DMS79 treated with DMSO at 0.1 percent for 48 hours (cell line): ENCODE results near the gene SAFB.
"Not testable (repeated sequence)": the region's sequence is repeated elsewhere in the genome, so short reads cannot be mapped to it uniquely, and the experiment has no call there.

Experiments
- DNase-seq: peaks from one replicate; lab custom pipeline; 2025; lab: John Stamatoyannopoulos, UW

Gene SAFB

GRCh38 chr19:5686326-5686646 is 63.4 kb downstream of the SAFB start:
- DNase-seq, result no peak

- DNase-seq, result no peak
These were observed 63.9 kb downstream of the SAFB start for GRCh38 chr19:5686647-5687359.

DNA sequence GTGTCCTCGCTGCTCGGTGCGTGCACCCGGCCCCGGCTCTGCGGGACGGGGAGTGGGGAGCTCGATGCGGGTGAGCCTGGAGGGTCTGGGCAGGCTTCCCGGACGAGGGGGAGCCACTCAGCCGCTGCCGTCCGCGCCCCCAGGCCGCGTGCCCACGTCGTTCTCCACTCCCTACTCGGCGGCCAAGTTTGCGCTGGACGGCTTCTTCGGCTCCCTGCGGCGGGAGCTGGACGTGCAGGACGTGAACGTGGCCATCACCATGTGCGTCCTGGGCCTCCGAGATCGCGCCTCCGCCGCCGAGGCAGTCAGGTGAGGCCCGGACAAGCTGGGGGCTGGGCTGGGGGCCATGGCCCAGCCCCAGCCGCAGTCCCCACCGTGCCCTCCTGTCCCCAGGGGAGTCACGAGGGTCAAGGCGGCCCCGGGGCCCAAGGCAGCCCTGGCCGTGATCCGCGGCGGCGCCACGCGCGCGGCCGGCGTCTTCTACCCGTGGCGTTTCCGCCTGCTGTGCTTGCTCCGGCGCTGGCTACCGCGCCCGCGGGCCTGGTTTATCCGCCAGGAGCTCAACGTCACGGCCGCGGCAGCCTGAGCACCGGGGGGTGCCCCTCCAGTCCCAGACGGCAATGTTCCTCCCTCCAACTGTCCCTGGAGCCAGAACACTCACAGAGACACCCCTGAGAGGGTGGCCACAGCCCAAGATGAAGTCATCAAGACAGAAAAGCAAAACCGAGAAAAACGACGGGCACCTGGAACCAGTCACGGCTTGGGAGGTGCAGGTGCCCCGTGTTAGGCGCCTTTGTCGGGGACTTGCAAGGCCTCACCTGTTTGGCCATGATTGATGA is 64.7 kb downstream of the SAFB start:
- DNase-seq, result no peak

GRCh38 chr19:5688262-5688881 is 65.5 kb downstream of the SAFB start:
- not testable (repeated sequence) for DNase-seq

DNA sequence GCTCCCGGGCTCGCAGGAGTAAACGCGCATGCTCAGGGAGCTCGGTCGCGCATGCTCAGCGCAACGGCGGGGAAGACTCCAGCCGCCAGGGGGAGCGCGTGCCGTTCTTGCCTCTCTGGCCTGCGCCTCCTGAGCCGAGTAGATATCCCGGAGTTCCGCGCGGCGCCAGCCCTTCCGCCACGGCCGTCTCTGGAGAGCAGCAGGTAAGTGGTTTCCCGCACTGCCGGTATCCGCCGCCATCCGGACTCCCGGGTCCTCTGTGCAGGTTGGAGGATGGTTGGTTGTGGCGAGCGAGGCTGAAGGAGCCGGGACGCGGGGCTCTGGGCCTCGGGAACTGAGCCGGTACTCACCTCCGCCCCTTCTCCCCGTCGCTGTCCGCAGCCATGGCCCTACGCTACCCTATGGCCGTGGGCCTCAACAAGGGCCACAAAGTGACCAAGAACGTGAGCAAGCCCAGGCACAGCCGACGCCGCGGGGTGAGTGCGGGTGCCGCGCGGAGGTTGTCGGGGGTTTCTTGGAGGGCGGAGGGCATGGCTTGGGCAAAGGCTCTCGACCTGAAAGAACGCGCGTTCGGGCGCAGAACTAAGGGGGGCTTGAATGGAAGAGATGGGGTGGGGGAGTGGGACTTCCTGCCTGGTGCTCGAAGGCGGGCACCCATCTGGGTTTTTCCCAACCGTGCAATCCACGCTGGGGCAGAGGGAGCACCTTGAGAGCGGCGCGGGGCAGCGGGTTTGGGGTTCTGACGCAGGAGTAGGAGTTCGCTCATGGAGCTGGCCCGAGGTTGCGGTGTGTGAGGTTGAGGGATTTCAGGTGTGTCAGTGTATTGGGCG is 67.5 kb downstream of the SAFB start, which contains the start of gene RPL36:
TSS of gene RPL36 (plus strand) at position 171 of the 830 bp plus-strand sequence. CDS start at position 384, 213 bp downstream.
- DNase-seq, result peak; percentile 94

DNA sequence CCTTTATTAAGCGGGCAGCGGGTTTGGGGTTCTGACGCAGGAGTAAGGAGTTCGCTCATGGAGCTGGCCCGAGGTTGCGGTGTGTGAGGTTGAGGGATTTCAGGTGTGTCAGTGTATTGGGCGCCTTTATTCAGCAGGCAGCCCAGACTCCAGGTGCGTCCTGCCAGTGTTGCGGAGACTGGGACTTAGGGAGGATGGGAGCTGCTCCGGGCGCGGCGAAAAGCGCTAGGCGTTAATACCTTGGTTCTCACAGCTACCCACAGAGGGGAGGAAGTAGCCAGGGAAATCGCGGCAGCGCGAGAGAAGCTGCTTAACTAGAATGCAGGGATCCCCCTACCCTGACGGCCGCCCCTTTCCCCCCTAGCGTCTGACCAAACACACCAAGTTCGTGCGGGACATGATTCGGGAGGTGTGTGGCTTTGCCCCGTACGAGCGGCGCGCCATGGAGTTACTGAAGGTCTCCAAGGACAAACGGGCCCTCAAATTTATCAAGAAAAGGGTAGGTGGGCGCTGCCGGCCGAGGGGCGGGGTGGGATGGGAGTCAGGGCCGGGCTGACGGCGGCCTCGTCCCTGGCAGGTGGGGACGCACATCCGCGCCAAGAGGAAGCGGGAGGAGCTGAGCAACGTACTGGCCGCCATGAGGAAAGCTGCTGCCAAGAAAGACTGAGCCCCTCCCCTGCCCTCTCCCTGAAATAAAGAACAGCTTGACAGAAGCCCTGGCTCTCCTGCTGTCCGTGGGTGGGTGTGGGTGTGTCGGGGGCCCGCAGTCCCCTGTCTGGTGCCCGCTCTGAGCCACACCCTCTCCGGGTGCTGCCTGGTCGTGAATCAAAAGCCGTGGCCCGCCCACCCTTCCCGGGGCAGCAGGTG is 68.3 kb downstream of the SAFB start:
- DNase-seq, result peak; percentile 14

DNA sequence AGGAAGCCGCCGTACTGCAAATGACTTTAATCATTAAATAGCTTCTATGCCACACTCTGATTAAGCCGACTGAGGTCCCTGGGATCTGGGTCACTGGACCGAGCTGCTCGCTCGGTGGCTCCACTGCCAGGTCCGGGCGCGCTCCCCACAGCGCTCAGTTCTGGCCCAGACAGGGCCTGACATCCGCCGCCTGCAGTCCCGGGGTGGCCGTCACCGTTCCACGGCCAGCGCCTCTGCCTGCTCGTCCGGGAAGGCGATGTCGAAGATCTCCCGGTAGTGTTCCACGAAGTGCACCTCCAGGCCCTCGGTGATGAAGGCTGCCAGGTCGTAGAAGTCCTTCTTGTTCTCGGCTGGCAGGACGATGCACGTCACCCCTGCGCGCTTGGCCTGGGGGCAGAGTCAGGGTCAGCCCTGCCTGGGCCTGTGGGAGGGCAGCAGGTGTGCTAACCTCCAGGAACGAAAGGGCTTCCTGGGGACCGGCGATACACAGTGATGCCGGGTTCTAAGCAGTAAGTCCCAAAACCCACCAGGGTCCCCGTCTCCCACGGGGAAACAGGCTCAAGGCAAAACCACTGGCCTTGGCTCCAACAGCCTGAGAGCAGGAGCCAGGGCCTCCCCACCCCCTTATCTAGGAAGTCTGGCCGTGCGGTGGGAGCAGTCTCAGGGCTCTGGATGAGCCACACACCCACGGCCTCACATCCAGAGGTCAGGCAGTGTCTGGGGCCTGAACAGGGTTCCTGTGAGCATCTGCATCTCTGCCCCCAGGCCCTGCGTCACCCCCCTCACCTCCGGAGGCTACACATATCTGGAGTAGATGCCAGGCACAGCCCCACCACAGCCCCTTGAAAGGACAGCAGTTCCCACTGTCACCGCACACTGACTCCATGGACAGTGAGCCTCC is 69.2 kb downstream of the SAFB start:
- DNase-seq, result no peak

GRCh38 chr19:5692723-5693194 is 69.9 kb downstream of the SAFB start:
- DNase-seq, result no peak

DNA sequence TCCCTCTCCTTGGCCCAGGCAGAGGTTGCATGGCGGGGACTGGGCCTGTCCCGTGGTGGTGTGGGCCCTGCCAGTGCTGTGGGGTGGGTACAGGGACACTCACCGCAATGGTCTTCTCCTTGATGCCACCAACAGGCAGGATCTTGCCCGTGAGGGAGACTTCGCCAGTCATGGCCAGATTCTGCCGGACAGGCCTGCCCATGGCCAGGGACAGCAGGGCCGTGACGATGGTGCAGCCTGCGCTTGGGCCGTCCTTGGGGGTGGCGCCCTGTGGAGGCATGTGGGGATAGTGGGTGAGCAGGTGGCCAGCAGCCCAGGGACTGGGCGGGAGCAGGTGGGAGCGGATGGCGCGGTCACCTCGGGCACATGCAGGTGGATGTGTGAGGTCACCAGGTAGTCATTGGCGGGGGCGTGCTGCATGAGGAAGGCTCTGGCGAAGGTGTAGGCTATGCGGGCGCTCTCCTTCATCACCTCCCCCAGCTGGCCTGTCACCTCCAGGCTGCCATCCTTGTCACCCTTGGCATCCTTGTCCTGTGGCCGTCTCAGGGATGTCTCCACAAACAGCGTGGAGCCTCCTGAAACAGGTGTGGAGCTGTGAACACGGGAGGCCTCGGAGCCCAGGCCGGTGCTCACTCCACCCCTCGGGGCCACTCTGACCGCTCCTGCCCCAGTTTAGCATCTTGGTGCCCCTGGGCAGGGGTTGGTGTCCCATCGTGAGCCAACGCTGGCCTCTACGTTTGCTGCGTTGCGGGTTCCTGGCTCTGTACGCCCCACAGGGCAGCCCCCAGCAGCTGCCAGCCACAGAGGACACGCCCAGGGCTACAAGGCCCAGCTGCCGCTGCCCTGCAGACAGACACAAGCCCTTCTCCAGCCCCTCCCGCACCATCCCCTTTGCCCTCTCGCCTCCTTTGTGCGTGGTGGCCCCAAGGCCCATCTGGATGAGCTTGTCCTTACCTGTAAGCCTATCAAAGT is 70.6 kb downstream of the SAFB start:
- DNase-seq, result no peak

GRCh38 chr19:5694167-5694955 is 71.5 kb downstream of the SAFB start:
- no peak for DNase-seq

DNA sequence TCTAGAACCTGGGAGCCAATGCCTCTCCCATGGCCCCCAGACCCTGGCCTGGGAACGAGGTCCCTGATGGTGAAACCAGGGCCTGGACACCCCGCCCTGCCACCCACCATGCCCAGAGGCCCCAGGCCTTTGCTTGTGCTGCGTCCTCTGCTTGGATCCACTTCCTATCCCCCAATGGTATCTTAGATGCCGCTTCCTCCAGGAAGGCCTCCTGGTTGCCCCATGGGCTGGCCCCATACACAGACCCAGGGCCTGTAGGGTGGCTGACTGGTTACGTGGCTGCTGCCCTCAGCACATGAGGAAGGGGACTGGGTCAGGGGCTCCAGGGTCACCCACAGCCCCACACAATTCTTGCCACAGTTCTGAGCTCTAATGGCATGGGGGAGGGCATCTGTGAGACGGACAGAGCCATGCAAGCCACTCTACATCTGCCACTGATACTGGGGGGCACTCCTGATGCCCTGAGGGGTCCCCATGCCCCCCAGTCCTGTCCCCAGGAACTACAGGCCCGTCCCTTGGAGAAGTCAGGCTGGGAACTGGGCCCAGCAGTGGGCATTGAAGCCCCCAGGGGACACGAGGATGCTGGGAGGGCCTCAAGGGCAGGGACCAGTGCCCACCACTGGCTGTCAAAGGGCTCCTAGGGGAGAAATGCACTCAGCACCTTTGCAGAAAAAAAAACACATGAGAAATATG is 72.2 kb downstream of the SAFB start:
- DNase-seq, result no peak

DNA sequence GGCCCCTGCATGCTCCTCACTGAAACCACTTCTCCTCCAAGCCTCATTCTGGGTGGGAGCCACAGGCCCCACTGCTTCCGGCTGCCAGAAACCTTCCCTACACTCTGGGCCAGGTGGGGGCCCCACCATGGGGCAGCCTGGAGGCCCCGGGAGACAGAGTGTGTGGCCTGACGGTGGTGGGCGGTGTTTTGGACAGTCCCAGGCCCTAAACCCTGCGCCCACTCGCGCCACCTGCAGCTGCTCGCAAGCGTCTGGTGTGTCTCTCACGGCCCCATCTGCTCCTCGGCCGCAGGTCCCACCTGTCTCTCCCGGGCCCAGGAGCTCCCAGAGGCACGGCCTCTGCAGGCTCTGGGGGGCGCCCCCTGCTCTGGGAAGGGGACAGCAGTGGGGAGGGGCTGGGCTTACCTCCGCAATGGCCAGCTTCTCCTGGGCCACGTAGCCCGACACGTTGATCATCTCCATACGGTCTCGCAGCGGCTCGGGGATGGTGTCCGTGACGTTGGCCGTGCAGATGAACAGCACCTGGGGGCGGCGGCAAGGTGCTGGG is 72.8 kb downstream of the SAFB start:
- DNase-seq, result no peak

GRCh38 chr19:5696196-5697021 is 73.5 kb downstream of the SAFB start:
- DNase-seq, result no peak

DNA sequence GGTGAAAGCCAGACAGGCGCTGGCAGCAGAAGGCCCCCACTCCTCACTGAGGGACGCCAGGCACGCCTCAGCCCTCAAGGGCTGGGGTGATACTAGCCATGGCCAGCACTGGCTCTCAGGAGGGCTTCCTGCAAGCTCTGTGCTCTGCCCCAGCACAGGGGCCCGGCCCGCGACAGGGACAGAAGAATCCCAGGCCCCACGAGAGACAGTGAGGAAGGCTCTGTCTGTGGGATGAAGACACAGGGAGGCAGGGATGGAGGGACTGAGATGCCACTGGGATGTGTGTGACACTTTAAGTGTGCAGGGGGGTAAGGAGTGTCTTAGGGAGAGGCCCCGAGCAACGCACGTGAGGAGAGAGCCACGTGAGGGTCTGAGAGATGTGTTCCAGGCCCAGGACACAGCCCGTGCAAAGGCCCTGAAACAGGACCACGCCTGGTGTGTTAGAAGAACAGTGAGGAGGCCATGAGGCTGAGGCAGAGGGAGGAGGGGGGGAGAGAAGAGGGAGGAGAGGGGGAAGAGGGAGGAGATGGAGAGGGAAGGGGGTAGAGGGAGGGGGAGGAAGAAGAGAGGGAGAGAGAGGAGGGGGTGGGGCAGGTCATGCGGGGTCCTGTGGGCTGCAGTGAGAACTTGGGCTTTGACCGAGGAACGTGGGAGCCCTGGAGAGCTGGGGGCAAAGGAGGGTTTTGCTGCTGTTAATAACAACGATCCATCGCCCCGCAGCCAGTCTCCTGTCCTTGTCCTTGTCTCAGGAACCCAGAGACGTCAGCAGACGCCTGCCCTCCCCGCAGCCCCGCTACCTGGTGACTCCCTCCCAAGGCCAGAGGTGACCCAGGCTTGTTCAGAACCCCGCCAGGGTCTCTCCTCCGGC is 74.4 kb downstream of the SAFB start:
- no peak for DNase-seq
